Activated naive CD8-positive, alpha-beta T cell treated with anti-CD3 and anti-CD28 coated beads, Interleukin-2, amount 10 ng/mL, durations not matched to agents 7 days and 5 days (primary cell): ENCODE results near the gene RPUSD2. TPM values are rescaled to one million over a fixed set of nuclear protein-coding genes. Genes with fewer than 3 reads are reported as not detected.

Experiments
- ATAC-seq: fragments of 150-1000 bp; cut with Tn5 transposase; one replicate; pipeline ENCODE4 v1.10.0; 2021; ENCODE audit warnings: low read depth, moderate library complexity
- POLR2A ChIA-PET: fragments of 350-600 bp; sonication (Branson Sonifier 250); formaldehyde crosslinking; loops from one replicate; lab custom pipeline; 2021; ENCODE audit warnings: antibody characterized with exemption; lab: Charles Lee
- DNase-seq: peaks from one replicate; pipeline ENCODE4 v3.0.0; 2021
- H3K27ac Mint-ChIP-seq: one replicate; pipeline ENCODE4 v1.8.0; 2022; ENCODE audit warnings: mild to moderate bottlenecking, mixed read lengths
- H3K27me3 Mint-ChIP-seq: one replicate; pipeline ENCODE4 v1.8.0; 2022; ENCODE audit warnings: mild to moderate bottlenecking, moderate library complexity, mixed read lengths
- H3K36me3 Mint-ChIP-seq: one replicate; pipeline ENCODE4 v1.8.0; 2021; ENCODE audit warnings: mild to moderate bottlenecking, mixed read lengths
- H3K4me1 Mint-ChIP-seq: one replicate; pipeline ENCODE4 v1.8.0; 2021; ENCODE audit warnings: mixed read lengths
- H3K4me3 Mint-ChIP-seq: one replicate; pipeline ENCODE4 v1.8.0; 2022; ENCODE audit warnings: mild to moderate bottlenecking, moderate library complexity, mixed read lengths
- H3K9me3 Mint-ChIP-seq: one replicate; pipeline ENCODE4 v1.8.0; 2021; ENCODE audit warnings: mixed read lengths
- total RNA-seq, 2 experiments: library from RNA; stranded (reverse); gene quantifications; one replicate each; pipeline ENCODE4 v1.2.3, GENCODE V29; 2021

Gene RPUSD2
- total RNA-seq = 10 to 100 TPM; 15.8 to 17.7 TPM

GRCh38 chr15:40569129-40569953, at the start of gene RPUSD2:
Gene RPUSD2, plus strand, starts transcription at chr15:40569299. Its CDS starts 39 bp downstream, at chr15:40569338.
- DNase-seq = peak; percentile 94
- no peaks in the 10 kb centered on the region for H3K9me3 Mint-ChIP-seq
- H3K36me3 Mint-ChIP-seq = peaks cover 2% of the 10 kb centered on the region
- H3K4me3 Mint-ChIP-seq = peak within 1 kb of the TSS; percentile 96
- ATAC-seq = peak; percentile 65
- H3K27ac Mint-ChIP-seq = peak within 1 kb of the TSS; percentile 98
- peaks cover 6% of the 10 kb centered on the region for H3K27me3 Mint-ChIP-seq
- peaks cover 30% of the 10 kb centered on the region for H3K4me1 Mint-ChIP-seq
- POLR2A ChIA-PET = interaction anchor here (0.5 to 2.0 kb wide), 19 partner anchors 9 to 993 kb away, joined by 3 to 18 read pairs (median 5); partner anchors contain the start of genes CHP1, KNL1, PLCB2 and RAD51

- no peak for ATAC-seq
- H3K36me3 Mint-ChIP-seq = no peaks in the 10 kb centered on the region
- peaks cover 4% of the 10 kb centered on the region for H3K4me1 Mint-ChIP-seq
- POLR2A ChIA-PET = no interaction called here
- no peaks in the 10 kb centered on the region for H3K27me3 Mint-ChIP-seq
- H3K9me3 Mint-ChIP-seq = no peaks in the 10 kb centered on the region
- no peak overlapping the region for H3K27ac Mint-ChIP-seq
- H3K4me3 Mint-ChIP-seq = no peak overlapping the region
- no peak for DNase-seq
Observed at GRCh38 chr15:40523611-40524010, 45.5 kb upstream of the RPUSD2 start.

GRCh38 chr15:40525855-40526254, 43.2 kb upstream of the RPUSD2 start:
- Mint-ChIP-seq H3K27ac (no peak overlapping the region), H3K36me3 (peaks cover 1% of the 10 kb centered on the region), H3K4me1 (no peaks in the 10 kb centered on the region), H3K4me3 (no peak overlapping the region), H3K9me3 (no peaks in the 10 kb centered on the region), H3K27me3 (no peaks in the 10 kb centered on the region)
- ATAC-seq = no peak
- DNase-seq = no peak
- POLR2A ChIA-PET = interaction anchor here (0.7 kb wide), 1 partner anchor 81 kb away, joined by 4 read pairs; no protein-coding TSS in a partner anchor

GRCh38 chr15:40528801-40529200, 40.3 kb upstream of the RPUSD2 start:
- Mint-ChIP-seq H3K4me3 (no peak overlapping the region), H3K27ac (no peak overlapping the region), H3K9me3 (no peaks in the 10 kb centered on the region), H3K4me1 (no peaks in the 10 kb centered on the region), H3K36me3 (peaks cover 3% of the 10 kb centered on the region), H3K27me3 (no peaks in the 10 kb centered on the region)
- DNase-seq = no peak
- POLR2A ChIA-PET = no interaction called here
- ATAC-seq = no peak

GRCh38 chr15:40533763-40534364, 35.2 kb upstream of the RPUSD2 start:
- Mint-ChIP-seq H3K9me3 (no peaks in the 10 kb centered on the region), H3K27me3 (no peaks in the 10 kb centered on the region), H3K4me3 (no peak overlapping the region), H3K4me1 (no peaks in the 10 kb centered on the region), H3K27ac (no peak overlapping the region), H3K36me3 (peaks cover 3% of the 10 kb centered on the region)
- no peak for DNase-seq
- POLR2A ChIA-PET = no interaction called here
- no peak for ATAC-seq

- ATAC-seq (no peak), DNase-seq (no peak)
- H3K36me3 Mint-ChIP-seq = peaks cover 3% of the 10 kb centered on the region
- H3K4me1 Mint-ChIP-seq = no peaks in the 10 kb centered on the region
- POLR2A ChIA-PET = no interaction called here
- H3K9me3 Mint-ChIP-seq = no peaks in the 10 kb centered on the region
- no peak overlapping the region for H3K4me3 Mint-ChIP-seq
- no peaks in the 10 kb centered on the region for H3K27me3 Mint-ChIP-seq
- no peak overlapping the region for H3K27ac Mint-ChIP-seq
Observed at GRCh38 chr15:40534371-40534770, 34.7 kb upstream of the RPUSD2 start.

- no peak for DNase-seq
- POLR2A ChIA-PET = no interaction called here
- H3K27ac Mint-ChIP-seq = no peak overlapping the region
Observed at GRCh38 chr15:40536501-40536900, 32.6 kb upstream of the RPUSD2 start.

GRCh38 chr15:40538976-40539375, 30.1 kb upstream of the RPUSD2 start:
- ATAC-seq = no peak
- no peaks in the 10 kb centered on the region for H3K36me3 Mint-ChIP-seq
- H3K27me3 Mint-ChIP-seq = no peaks in the 10 kb centered on the region
- no peak for DNase-seq
- no peak overlapping the region for H3K27ac Mint-ChIP-seq
- H3K4me3 Mint-ChIP-seq = no peak overlapping the region
- peaks cover 3% of the 10 kb centered on the region for H3K4me1 Mint-ChIP-seq
- POLR2A ChIA-PET = no interaction called here
- H3K9me3 Mint-ChIP-seq = no peaks in the 10 kb centered on the region

More at GRCh38 chr15:40536501-40536900, 32.6 kb upstream of the RPUSD2 start:
- Mint-ChIP-seq H3K4me1 (no peaks in the 10 kb centered on the region), H3K27me3 (no peaks in the 10 kb centered on the region), H3K36me3 (peaks cover 1% of the 10 kb centered on the region), H3K4me3 (no peak overlapping the region), H3K9me3 (no peaks in the 10 kb centered on the region)
- no peak for ATAC-seq

- Mint-ChIP-seq H3K27ac (no peak overlapping the region), H3K4me3 (no peak overlapping the region), H3K9me3 (no peaks in the 10 kb centered on the region), H3K27me3 (no peaks in the 10 kb centered on the region), H3K4me1 (peaks cover 7% of the 10 kb centered on the region), H3K36me3 (peaks cover 6% of the 10 kb centered on the region)
- POLR2A ChIA-PET = no interaction called here
- ATAC-seq (no peak), DNase-seq (no peak)
Observed at GRCh38 chr15:40543082-40543481, 26.0 kb upstream of the RPUSD2 start.

- POLR2A ChIA-PET = no interaction called here
- Mint-ChIP-seq H3K27ac (no peak overlapping the region), H3K36me3 (peaks cover 6% of the 10 kb centered on the region), H3K9me3 (no peaks in the 10 kb centered on the region), H3K4me3 (no peak overlapping the region), H3K4me1 (peaks cover 7% of the 10 kb centered on the region), H3K27me3 (no peaks in the 10 kb centered on the region)
- DNase-seq (no peak), ATAC-seq (no peak)
Observed at GRCh38 chr15:40543631-40544294, 25.3 kb upstream of the RPUSD2 start.

- ATAC-seq (no peak), DNase-seq (no peak)
- POLR2A ChIA-PET = no interaction called here
- no peak overlapping the region for H3K4me3 Mint-ChIP-seq
- no peaks in the 10 kb centered on the region for H3K27me3 Mint-ChIP-seq
- no peak overlapping the region for H3K27ac Mint-ChIP-seq
- H3K4me1 Mint-ChIP-seq = peaks cover 7% of the 10 kb centered on the region
- H3K36me3 Mint-ChIP-seq = peaks cover 10% of the 10 kb centered on the region
- H3K9me3 Mint-ChIP-seq = no peaks in the 10 kb centered on the region
Observed at GRCh38 chr15:40545457-40545856, 23.6 kb upstream of the RPUSD2 start.

- POLR2A ChIA-PET = no interaction called here
- DNase-seq (no peak), ATAC-seq (no peak)
- peaks cover 19% of the 10 kb centered on the region for H3K36me3 Mint-ChIP-seq
- peaks cover 7% of the 10 kb centered on the region for H3K4me1 Mint-ChIP-seq
- H3K9me3 Mint-ChIP-seq = no peaks in the 10 kb centered on the region
- no peak overlapping the region for H3K27ac Mint-ChIP-seq
- H3K4me3 Mint-ChIP-seq = no peak overlapping the region
- no peaks in the 10 kb centered on the region for H3K27me3 Mint-ChIP-seq
Observed at GRCh38 chr15:40548610-40549009, 20.5 kb upstream of the RPUSD2 start.

GRCh38 chr15:40549894-40550293, 19.2 kb upstream of the RPUSD2 start:
- ATAC-seq (no peak), DNase-seq (no peak)
- H3K36me3 Mint-ChIP-seq = peaks cover 20% of the 10 kb centered on the region
- no peaks in the 10 kb centered on the region for H3K27me3 Mint-ChIP-seq
- no peak overlapping the region for H3K4me3 Mint-ChIP-seq
- peak overlapping the region; percentile 25 for H3K27ac Mint-ChIP-seq
- POLR2A ChIA-PET = no interaction called here
- no peaks in the 10 kb centered on the region for H3K9me3 Mint-ChIP-seq
- peaks cover 1% of the 10 kb centered on the region for H3K4me1 Mint-ChIP-seq
